Type B pancreatic cell (in vitro differentiated cells): ENCODE results near the gene ADIPOR2. TPM values are rescaled to one million over a fixed set of nuclear protein-coding genes. Genes with fewer than 3 reads are reported as not detected.

Experiments used
- DNase-seq: peaks from one replicate; pipeline ENCODE4 v3.0.0; 2021; ENCODE audit warnings: mixed read lengths; ENCODE audit not compliant: unreplicated experiment; ENCODE audit errors: extremely low spot score
- H3K27ac Mint-ChIP-seq: 2 replicates; pipeline ENCODE4 v1.8.0; 2021; ENCODE audit warnings: mild to moderate bottlenecking, mixed read lengths
- H3K27me3 Mint-ChIP-seq: 2 replicates; pipeline ENCODE4 v1.8.0; 2021; ENCODE audit warnings: mixed read lengths
- H3K36me3 Mint-ChIP-seq: 2 replicates; pipeline ENCODE4 v1.8.0; 2021; ENCODE audit warnings: mixed read lengths
- H3K4me1 Mint-ChIP-seq: one replicate; pipeline ENCODE4 v1.8.0; 2021; ENCODE audit warnings: mixed read lengths; ENCODE audit not compliant: unreplicated experiment
- H3K4me3 Mint-ChIP-seq: 2 replicates; pipeline ENCODE4 v1.8.0; 2021; ENCODE audit warnings: mild to moderate bottlenecking, mixed read lengths
- H3K9me3 Mint-ChIP-seq: 2 replicates; pipeline ENCODE4 v1.8.0; 2021; ENCODE audit warnings: mixed read lengths
- CTCF ChIP-seq: fragments of 200-600 bp; sonication (generic); conservative IDR thresholded peaks from 2 replicates; pipeline ENCODE4 v1.5.0; 2021; ENCODE audit warnings: antibody characterized with exemption, mild to moderate bottlenecking
- total RNA-seq: library from RNA; stranded (reverse); gene quantifications from 2 replicates; pipeline ENCODE4 v1.2.1, GENCODE V29; 2021; ENCODE audit warnings: low replicate concordance

Gene ADIPOR2
- total RNA-seq, 1 donor from 2014 or later: 49.2 TPM

- Mint-ChIP-seq H3K4me3 (no peak overlapping the region), H3K27me3 (peaks cover 17% of the 10 kb centered on the region), H3K36me3 (no peaks in the 10 kb centered on the region), H3K27ac (no peak overlapping the region), H3K9me3 (peaks cover 6% of the 10 kb centered on the region), H3K4me1 (peaks cover 9% of the 10 kb centered on the region)
- DNase-seq: no peak
- TF ChIP-seq CTCF: no peak
Measured at GRCh38 chr12:1808036-1808797, 117.3 kb downstream of the ADIPOR2 start.

- Mint-ChIP-seq H3K36me3 (no peaks in the 10 kb centered on the region), H3K27ac (no peak overlapping the region), H3K9me3 (peaks cover 6% of the 10 kb centered on the region), H3K4me3 (no peak overlapping the region), H3K4me1 (peaks cover 9% of the 10 kb centered on the region), H3K27me3 (peaks cover 21% of the 10 kb centered on the region)
- DNase-seq: no peak
- no peak for TF ChIP-seq CTCF
Measured at GRCh38 chr12:1808798-1809480, 118.1 kb downstream of the ADIPOR2 start.

DNA sequence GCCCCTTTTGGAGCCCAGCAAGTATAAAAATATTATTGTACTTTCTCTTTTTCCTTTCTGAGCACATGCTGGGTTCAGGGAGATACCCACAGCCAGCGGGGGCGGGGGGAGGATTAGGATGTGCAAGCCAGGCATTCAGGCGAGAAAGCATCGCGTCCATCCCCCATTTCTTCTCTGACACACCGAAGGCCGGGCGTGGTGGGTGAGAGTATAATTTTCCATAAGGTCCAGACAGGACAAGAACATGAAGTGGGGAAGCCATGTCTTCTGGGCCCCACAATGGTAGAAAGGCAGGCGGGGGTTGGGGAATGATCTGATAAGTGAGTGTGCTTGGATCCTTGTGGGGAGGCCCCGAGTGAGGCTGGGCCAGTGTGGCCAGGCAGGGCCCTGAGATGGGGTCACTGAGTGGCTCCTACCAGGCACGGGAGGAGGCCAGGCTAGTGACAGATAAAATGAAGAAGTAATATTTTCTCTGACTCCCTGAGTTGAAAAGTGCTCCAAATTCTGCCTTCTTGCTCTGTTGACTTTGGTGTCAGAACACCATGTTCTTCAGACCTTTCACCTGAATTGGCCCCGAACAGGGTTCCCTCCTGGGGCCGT lies 118.8 kb downstream of the ADIPOR2 start:
- TF ChIP-seq CTCF: no peak
- Mint-ChIP-seq H3K9me3 (peaks cover under 1% of the 10 kb centered on the region), H3K36me3 (no peaks in the 10 kb centered on the region), H3K4me3 (no peak overlapping the region), H3K4me1 (peaks cover 4% of the 10 kb centered on the region), H3K27ac (no peak overlapping the region), H3K27me3 (peaks cover 20% of the 10 kb centered on the region)
- no peak for DNase-seq

DNA sequence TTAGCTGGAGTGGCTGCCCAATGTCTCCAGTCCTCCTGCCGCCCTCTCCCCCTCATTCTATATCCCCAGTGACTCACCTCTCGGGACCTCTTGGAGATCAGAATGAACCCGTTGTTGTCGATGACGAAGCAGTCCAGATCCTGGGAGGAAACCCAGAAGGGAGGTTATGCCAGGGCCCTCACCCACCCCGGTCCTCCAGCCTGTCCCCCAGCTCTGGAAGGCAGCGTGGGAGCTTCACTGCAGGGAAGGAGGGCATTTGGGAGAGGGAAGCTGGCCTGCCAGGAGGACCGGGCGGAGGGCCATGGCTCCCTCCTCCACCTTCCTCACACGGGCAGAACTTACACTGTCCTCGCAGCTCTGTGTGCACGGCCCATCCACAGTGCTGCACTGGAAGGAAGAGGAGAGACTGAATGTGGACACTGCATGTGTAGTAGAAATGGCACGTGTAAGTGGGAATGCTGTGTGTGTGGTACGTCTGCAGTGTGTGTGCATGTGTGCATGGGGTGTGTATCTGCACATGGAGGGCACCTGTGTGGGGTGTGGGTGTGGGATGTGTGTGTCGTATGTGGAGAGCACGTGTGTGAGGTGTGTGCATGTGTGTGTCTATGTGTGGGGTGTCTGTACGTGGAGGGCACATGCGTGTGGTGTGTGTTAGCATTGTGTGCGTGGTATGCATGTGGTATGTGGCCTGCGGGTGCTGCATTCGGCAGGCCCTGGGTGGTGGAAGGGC lies 119.5 kb downstream of the ADIPOR2 start:
- no peak overlapping the region for H3K4me3 Mint-ChIP-seq
- DNase-seq: no peak
- H3K9me3 Mint-ChIP-seq: no peaks in the 10 kb centered on the region
- H3K36me3 Mint-ChIP-seq: no peaks in the 10 kb centered on the region
- peaks cover 26% of the 10 kb centered on the region for H3K27me3 Mint-ChIP-seq
- H3K4me1 Mint-ChIP-seq: peaks cover 4% of the 10 kb centered on the region
- no peak for TF ChIP-seq CTCF
- H3K27ac Mint-ChIP-seq: no peak overlapping the region

DNA sequence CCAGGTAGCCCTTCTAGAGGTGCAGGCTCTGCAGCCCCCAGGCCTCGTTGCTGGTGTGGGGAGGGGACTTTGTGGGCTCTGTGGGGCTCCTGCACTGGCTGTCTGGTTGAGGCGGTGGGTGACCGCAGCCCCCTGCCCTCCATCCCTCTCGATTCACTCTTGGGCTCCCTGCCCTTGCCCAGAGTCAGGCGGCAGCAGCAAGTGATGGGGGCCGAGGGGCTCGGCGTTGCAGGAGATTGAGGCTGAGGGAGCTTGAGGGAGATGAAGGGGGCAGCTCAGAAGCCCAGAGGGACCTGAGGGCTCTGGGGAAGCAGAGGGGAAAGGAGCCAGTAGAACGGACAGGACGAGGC lies 120.0 kb downstream of the ADIPOR2 start:
- no peaks in the 10 kb centered on the region for H3K36me3 Mint-ChIP-seq
- no peak overlapping the region for H3K4me3 Mint-ChIP-seq

More for the DNA sequence above, 120.0 kb downstream of the ADIPOR2 start:
- H3K27ac Mint-ChIP-seq: no peak overlapping the region
- peaks cover 4% of the 10 kb centered on the region for H3K4me1 Mint-ChIP-seq
- no peak for DNase-seq
- H3K9me3 Mint-ChIP-seq: no peaks in the 10 kb centered on the region
- TF ChIP-seq CTCF: no peak
- H3K27me3 Mint-ChIP-seq: peaks cover 31% of the 10 kb centered on the region
